Measurements from ENCODE around the gene HSF2BP.
"Not testable (repeated sequence)": the region's sequence is repeated elsewhere in the genome, so short reads cannot be mapped to it uniquely, and the experiment has no call there.

HSF2BP gene

DNA sequence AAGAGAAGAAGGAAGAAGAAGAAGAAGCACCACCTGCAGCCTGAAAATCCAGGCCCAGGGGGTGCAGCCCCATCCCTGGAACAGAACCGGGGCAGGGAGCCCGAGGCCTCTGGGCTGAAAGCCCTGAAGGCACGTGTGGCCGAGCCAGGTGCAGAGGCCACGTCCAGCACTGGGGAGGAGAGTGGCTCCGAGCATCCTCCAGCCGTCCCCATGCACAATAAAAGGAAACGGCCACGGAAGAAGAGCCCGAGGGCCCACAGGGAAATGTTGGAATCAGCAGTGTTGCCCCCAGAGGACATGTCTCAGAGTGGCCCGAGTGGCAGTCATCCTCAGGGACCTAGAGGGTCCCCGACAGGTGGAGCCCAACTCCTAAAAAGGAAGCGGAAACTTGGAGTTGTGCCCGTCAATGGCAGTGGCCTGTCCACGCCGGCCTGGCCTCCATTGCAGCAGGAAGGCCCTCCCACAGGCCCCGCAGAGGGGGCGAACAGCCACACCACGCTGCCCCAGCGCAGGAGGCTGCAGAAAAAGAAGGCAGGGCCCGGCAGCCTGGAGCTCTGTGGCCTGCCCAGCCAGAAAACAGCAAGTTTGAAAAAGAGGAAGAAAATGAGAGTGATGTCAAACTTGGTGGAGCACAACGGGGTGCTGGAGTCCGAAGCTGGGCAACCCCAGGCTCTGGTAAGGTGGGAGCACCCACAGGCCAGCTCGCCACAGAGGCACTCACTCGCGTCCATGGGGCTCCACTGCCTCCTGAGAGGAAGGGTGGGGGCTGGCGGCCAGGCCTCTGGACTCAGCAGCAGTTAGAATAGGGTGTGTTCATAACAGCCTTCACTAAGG lies 28.5 kb upstream of the HSF2BP start:
- no peak for DNase-seq (ENCODE audit: low spot score)

- no peak for DNase-seq (ENCODE audit: low spot score)
These were observed 27.7 kb upstream of the HSF2BP start for GRCh38 chr21:43686811-43687565.

DNA sequence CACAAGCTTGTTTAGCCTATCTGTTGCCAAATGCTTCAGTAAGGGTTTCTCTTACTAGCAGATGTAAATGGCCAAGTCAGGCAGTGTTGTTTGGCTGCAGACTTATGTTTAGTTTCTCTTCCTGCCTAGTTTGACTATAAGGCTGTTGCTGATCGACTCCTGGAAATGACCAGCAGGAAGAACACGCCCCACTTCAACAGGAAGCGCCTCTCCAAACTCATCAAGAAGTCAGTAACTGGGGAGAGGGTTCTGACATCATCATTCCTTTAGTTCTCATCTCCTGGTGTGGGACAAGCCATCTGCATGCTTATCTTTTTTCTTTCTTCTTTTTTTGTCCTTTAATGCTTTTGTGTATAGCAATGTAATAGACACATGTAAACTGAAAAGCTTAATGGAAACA lies 25.1 kb upstream of the HSF2BP start:
- DNase-seq (ENCODE audit: low spot score), result no peak

DNA sequence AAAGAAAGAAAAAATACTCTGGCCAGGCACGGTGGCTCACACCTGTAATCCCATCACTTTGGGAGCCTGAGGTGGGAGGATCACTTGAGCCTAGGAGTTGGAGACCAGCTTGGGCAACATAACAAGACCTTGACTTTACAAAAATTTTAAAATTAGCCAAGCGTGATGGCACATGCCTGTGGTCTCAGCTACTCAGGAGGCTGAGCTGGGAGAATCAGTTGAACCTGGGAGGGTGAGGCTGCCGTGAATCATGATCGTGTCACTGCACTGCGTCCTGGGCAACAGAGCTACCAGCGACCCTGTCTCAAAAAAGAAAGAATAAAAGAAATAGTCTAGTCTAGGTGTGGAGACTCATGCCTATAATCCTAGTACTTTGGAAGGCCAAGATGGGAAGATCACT lies 22.4 kb upstream of the HSF2BP start:
- no peak for DNase-seq (ENCODE audit: low spot score)

GRCh38 chr21:43680421-43680820 lies 21.1 kb upstream of the HSF2BP start:
- DNase-seq (ENCODE audit: low spot score), result not testable (repeated sequence)

GRCh38 chr21:43679951-43680350 lies 20.7 kb upstream of the HSF2BP start:
- no peak for DNase-seq (ENCODE audit: low spot score)

DNA sequence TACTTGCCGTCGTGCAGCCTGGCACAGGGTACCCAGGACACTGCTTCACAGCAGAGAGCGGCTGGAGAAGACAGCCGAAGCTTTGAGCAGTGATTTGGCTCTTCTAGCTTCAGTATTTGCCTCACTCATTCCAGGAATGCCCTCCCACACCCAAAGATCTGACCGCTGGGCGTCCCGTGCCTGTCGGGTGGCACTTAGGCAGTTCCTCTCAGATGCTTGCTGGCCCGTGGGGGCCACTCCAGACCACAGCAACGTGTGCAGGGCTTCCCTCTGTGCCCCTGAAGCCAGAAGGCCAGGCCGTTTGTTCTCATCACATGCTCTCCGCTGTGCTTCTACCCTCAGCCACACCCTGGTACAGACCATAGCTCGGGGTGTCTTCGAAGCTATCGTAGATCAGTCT lies 17.1 kb upstream of the HSF2BP start:
- DNase-seq (ENCODE audit: low spot score), result no peak

GRCh38 chr21:43675871-43676270 lies 16.6 kb upstream of the HSF2BP start:
- no peak for DNase-seq (ENCODE audit: low spot score)

GRCh38 chr21:43669828-43670605 lies 10.7 kb upstream of the HSF2BP start:
- no peak for DNase-seq (ENCODE audit: low spot score)

- DNase-seq (ENCODE audit: low spot score), result no peak
These were observed 8.1 kb upstream of the HSF2BP start for GRCh38 chr21:43667191-43667904.

- no peak for DNase-seq (ENCODE audit: low spot score)
These were observed 6.6 kb upstream of the HSF2BP start for GRCh38 chr21:43665879-43666278.

DNA sequence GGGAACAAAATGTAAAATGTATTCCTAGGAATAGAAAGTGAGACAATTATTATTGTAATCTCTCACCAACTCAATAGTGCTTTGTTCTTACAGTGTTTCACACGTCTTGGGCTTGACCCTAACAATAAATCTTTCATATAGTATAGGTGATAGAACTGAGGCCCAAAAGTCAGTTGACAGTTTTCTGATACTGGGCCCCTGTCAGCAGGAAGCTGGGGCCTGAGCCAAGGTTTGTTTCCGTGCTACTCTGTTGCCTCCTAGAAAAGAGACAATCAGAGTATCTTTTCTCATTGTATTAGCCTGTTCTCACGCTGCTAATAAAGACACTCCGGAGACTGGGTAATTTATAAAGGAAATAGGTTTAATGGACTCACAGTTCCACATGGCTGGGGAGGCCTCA lies 5.1 kb upstream of the HSF2BP start:
- DNase-seq (ENCODE audit: low spot score), result no peak

DNA sequence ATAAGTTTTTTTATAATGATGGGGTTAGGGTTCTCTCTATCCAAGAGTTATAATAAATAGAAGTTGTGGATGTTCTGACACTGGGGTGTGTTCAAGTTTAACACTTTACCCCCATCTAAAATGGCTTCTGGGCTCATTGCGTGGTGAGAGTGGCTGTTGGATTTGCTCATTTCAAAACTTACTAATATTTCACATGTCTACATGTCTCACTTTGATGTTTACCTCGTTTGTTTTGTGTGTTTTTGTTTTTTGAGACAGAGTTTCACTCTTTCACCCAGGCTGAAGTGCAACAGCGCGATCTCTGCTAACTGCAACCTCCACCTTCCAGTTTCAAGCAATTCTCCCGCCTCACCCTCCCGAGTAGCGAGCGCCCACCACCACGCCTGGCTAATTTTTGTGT lies 3.7 kb upstream of the HSF2BP start:
- no peak for DNase-seq (ENCODE audit: low spot score)

DNA sequence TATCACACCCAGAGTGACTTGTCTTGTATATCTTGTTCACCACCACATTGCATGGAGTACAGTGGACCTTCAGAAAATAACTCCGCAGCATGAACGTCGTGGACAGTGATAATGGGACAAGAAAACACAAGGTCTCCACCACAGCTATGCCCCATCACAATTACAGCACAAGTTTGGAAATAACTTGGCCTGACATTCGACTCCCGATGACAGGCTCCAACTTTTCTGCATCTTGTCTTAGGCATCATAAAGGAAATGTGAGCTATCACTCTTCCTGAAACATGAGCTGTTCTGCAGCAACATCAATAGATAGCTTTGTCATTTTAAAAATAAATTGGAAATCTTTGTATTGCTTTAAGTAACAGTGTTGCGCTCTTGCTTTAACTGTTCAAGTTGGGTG lies 3.0 kb upstream of the HSF2BP start:
- no peak for DNase-seq (ENCODE audit: low spot score)

DNA sequence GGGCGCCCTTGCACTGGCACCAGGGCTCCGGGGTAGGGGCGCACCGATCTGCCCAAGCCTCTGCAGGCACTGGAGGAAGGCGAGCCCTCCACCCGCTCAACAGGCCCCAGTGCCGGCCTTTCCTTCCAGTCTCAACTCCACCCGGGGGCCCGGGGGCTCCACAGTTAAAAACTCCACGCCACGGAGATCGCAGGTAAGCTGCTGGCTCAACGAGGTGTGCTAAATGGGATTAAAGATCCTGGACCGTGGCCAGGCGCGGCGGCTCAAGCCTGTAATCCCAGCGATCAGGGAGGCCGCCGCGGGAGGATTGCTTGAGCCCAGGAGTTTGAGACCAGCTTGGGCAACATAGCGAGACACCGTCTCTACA lies 536 bp downstream of the HSF2BP start:
- DNase-seq (ENCODE audit: low spot score), result no peak

- DNase-seq (ENCODE audit: low spot score), result no peak
These were observed 1.1 kb downstream of the HSF2BP start for GRCh38 chr21:43658088-43658741.

- DNase-seq (ENCODE audit: low spot score), result no peak
These were observed 1.8 kb downstream of the HSF2BP start for GRCh38 chr21:43657355-43658087.

DNA sequence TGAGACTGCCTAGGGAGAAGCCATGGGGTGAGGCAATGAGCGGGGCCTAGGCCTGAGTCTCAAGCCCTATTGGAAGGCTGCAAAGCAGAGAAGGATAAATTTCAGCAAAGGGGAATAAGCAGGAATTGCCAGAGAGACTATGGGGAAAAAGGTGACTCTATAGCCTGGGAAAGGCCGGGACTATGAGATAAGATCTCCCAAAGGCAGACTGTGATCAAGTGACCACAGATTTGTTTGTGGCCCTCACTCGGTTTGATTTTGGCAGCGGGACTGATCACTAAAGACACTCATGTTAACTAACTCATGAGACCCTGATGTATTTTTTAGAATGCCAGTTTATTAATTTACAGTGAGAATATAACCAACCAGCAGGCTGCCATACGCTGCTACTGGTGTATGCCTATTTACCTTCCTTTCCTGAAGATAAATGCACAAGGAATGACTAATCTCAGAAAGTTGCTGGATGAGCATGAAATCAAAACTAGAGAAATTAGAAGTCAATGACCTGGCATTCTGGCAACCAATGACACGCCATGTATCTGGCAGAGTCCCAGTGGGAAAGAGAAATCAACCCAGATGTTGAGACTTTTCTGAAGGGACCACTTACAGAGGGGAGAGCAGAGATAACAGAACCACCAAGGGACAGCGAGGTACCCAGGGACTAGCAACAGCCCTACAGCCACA lies 4.3 kb downstream of the HSF2BP start:
- DNase-seq (ENCODE audit: low spot score), result no peak

GRCh38 chr21:43653626-43654025 lies 5.7 kb downstream of the HSF2BP start:
- no peak for DNase-seq (ENCODE audit: low spot score)

DNA sequence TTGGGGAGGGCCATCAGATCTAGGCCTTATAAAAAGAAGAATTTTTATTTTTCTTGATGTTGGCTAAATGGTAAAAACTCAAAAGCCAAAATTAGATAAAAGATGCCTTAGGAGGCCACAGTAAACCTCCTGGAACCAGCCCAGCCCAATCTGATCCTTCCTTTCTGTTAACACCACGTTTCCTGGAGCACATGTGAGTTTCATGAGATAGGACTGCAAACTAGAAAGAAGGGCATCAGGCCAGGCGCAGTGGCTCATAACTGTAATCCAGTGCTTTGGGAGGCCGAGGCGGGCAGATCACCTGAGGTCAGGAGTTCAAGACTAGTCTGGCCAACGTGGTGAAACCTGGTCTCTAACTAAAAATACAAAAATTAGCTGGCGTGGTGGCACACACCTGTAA lies 6.7 kb downstream of the HSF2BP start:
- no peak for DNase-seq (ENCODE audit: low spot score)

Measured in cerebellar cortex (tissue), 1 donor.